GM19324 (cell line): ENCODE data around the gene RREB1.

ENCODE experiments used
- ATAC-seq: cut with Tn5 transposase; IDR thresholded peaks from one replicate; pipeline ENCODE4 v1.9.1; 2021; ENCODE audit warnings: mild to moderate bottlenecking, moderate library complexity; ENCODE audit not compliant: unreplicated experiment, low FRiP score

Gene RREB1

DNA sequence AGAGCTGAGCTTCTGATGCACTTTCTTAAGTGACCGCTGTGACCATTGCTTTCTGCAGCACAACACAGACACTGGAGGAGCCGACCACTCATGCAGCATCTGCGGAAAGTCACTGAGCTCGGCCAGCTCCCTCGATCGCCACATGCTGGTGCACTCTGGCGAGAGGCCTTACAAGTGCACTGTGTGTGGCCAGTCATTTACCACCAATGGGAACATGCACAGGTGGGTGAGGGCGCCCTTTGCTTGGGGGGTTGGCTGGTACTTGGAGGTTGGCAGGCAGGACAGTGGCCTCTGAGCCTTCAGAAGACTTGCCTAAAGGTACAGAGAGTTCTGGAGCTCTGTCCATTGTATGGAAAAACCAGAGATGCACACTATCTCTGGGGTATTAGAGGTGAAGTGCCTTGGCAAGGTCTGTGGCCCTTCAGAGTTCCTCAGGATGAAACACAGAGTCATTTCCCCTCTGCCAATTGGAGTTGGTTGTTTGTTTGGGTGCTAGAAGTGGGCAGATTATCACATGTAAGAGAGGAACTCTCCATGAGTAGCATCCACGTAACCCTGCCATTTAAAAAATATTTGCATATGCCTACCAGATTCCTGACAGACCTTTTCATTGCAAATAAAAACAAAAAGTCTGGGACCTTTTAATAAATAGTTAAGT lies 81.5 kb downstream of the RREB1 start:
- no peak for ATAC-seq

DNA sequence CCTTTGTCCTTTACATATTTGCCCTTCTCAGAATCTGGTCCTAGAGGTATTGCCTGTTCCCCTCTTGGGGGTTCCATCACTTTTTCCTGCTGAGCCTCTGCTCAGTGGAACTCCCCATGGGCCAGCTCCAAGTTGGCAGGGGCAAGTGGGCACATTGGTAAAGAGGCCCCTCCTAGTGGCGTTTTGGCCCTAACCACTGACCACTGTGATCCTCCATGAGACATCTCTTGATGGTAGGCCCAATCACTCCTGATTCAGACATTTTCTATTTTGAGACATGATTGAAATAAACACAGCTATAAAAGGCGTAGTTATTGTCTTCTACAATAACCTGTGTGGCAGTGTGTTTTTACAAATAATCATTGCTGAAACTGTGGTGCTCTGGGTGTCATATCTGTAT lies 83.0 kb downstream of the RREB1 start:
- ATAC-seq, result no peak

DNA sequence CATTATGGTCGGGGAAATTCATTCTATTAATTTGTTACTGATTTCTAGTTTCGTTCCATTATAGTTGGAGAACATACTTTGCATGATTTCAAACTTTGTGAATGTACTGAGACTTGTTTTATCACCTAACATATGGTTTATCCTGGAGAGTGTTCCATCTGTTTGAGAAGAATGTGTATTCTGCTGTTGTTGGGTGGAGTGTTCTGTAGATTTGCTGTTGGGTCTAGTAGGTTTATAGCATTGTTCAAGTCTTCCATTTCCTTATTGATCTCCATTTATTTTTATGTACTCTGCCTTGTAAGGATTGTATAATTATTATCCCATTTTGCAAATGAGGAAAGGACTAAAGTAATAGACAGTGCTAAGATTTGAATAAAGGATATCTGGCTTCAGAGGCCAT lies 85.4 kb downstream of the RREB1 start:
- ATAC-seq, result no peak

DNA sequence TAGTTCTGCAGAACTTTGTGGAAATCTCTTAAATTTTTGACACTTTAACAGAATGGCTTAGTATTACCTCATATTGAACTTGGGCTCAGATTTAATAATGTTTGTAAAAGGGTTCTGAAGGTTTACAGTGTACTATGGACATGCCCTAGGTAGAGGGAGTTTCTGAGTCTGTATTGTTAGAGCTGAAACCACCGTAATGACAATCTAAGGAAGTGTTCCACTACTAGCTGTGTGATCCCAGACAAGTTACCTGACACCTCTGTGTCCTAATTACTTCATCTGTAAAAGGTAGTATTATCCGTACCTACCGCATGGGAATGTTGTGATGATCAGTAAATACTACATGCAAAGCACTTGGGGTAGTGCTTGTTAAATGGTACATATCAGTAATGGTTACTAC lies 86.9 kb downstream of the RREB1 start:
- no peak for ATAC-seq

DNA sequence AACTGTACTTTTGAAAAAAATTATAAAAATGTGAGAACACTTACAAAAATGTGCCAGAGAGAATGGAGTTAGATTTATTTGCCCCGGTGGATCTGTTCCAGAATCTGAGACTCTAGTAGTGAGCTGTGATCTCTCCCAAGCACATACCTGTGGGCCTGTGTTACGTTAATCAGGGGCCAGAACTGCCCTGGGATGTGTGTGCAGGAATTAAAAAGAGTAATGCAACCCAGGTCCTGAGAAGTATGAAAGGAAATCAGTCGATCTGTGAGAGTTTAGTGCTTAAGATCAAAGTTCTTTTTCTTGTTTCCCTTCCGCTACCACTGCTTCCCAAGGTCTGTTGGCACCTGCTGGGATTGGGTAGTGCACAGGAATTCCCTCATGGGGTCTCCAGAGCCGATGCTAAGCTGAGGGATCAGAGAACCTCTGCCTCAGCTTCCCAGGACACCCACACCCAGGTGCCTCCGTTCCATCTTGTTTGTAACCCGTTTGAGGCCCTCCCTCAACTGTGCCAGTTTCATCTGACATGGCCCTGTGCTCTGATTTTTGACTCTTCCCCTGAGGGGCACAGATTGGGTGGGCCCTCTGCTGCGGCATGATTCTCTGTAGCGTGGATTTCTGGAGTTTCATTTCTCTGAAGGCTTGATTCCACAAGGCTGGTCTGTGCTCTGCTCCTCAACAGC lies 87.7 kb downstream of the RREB1 start:
- ATAC-seq, result no peak

DNA sequence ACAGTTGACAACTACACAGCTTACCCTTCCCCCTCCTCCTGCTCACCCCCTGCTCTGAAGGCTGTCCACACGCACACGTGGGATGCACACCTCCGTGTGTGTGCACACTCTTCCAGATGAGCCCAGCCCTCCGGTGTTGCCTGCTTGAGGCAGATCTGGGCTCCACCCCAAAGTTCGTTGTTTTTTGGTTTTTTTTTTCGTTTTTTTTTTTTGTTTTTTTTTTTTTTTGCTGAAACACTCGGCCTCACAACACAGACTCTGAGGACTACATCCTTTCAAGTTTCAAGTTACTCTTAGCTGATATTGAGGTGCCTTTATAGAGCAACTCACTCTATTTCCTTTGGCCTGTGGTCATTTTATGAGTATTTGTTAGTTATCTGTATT lies 88.2 kb downstream of the RREB1 start:
- ATAC-seq, result no peak

DNA sequence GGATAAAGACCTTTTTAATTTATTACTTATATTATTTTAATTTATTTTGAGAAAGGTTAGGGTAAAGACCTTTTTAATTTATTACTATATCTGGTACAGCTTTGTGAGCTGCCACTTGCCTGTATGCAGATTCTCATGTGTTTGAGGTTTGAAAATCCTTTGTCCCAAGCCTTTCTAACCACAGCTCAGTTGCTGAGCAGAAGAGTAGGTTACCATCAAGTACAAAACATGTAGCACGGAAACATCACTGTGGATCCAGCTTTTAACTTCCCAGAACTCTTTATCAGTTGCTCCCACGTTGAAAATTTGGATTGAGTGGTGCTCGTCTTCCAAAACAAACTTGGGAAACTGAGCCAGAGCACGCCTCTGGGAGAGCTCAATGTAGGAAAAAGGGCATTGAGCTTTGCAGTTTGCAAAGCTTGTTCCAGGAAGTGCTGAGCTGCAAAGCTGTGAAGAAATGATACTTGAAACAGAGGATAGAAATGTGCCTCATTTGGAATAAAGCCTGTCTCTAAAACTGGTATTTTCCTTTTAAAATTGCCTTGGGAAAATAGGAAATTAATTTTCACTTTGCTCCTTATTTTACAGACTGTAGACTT lies 89.0 kb downstream of the RREB1 start:
- no peak for ATAC-seq

DNA sequence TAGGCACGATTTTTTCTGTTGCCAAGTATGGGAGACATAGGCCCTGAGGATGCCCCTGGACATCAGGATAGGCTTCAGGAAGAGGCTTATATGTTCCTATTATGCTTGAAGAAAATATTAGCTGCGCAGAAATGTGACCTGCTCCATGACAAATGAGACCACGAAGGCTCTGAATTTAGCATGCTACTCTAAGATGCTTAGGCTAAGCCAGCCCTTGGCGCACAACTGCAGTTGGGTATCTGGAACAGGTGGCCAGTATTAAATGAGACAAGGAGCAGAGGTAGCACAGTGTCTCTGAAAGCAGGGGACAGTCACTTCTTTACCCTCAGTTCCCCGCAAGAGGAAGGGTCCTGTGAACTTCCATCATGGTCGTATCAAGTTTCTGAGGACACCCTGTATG lies 90.0 kb downstream of the RREB1 start:
- ATAC-seq, result no peak

DNA sequence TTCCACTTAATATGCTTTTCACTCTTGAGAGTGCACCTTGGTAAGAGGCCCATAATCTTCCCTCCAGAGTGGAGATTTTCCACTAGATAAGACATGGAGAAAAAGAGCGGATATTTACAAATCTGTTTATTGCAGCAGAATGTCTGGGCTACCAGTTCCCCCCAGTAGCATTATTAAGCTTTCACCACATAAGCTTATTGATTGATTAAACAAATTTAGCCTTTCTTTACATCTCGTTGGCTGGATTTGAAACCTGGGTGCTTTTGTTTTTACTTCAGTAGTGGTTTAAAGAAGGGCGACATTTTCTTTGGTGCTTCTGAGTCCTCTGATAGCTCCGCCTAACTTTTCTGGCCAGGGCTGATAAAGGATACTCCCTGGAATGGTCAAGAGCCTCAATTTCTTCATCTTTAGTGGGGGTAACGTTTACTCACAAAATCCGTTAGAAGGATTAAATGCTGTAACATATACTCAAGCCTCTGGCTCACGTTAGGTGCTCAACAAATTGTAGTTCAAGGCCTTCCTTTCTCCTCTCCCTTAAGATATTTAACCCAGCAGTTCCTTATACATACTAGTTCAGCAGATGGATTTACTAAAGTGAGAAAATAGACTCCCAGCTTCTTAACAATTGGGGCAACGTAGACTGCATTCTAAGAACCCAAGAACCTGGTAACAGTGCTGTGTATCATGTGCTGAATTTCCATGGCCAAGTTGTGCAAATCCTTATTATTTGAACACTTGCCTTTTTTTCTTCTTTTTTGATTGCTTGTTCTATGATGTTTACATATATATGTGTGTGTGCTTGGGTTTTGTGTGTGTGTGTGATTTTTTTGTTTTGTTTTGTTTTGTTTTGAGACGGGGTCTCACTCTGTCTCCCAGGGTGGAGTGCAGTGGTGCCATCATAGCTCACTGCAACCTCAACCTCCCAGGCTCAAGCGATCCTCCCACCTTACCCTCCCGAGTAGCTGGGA lies 91.4 kb downstream of the RREB1 start:
- ATAC-seq, result no peak

DNA sequence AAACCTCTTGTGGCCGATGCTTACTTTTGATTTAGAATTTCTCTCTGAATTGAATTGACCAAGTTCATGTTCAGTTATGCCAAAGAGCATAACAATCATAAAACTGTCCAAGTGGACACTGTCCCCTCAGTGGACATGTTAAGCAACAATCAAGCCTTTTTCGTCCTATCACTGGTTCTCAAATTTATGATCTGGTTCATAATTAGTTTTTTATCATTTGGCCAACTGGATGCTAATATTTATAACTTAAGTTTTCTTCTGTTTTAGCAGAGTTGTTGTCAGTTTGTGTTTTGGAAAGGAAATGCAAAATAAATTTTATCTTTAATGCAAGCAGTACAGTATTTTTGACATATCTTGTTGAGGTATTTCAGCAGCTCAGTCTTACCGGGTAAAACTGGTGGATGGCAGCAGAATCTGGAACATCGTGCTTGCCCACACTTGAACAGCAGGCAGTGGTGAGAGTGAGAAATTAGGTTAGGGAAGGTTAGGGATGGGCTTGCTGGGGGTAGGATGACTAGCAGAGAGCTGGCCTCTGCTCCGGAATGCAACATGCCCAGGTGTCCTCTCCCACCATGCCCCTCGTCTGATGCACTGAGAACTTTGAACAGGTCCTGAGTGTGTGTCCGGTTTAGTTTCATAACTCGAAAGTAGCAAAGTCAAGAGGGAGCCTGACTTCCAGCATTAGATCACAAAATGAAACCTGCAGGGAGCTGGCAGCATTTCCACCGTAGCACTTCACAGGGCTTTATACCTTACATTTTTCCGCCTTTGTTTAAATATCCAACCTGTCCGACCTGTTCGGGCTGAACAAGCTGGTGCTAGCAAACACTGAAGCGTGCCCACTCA lies 93.1 kb downstream of the RREB1 start:
- ATAC-seq, result no peak

DNA sequence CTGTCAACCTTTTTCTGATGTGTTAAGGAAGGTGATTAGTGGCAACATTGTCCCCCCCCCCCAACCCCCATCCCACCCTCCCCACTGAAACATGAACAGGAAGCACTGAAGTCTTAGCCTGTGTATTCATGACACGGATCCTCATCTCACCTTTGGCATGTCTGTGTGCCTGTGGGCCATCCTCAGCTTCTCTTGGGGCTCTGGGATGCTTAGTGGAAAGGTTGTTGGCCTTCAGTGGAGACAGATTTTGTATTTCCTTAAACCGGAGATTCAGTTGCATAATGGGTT lies 93.6 kb downstream of the RREB1 start:
- ATAC-seq, result no peak

DNA sequence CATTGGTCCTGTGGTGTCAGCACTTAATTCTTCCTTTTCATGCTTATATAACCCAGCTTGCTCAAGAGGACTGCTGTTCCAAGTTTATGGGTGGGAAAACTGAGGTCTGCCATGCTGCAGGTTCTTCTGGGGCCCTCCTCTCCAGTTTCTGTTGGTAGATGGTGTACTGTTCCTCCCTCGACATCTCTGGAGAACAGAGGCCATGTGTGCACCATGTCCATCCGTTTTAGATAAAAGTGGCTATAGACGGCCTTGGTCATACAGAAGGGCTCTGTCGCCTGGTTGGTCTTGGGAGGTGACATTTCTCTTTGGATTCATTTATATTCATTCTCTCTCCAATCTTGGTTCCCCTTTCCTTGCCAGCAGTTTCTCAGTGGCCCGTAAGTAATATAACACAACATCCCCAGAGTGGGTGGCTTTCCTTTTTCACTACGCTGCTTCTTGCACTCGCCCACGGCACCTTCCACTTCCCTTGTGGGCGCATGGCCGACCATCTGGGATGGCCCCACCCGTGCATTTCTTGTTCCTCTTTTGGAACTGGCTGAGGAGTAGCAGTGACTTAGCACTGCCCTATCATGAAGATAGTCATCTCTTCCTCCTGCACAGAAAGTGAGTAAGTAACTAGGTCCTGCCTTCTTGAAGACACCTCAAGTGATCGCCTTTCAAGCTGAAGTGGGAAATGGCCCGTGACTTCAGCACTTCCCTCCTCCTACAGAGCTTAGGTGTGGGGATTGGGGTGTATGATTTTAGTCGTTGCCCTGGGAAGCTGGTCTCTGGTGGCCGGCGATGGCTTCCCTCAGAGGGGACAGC lies 94.2 kb downstream of the RREB1 start:
- ATAC-seq, result peak; percentile 86

DNA sequence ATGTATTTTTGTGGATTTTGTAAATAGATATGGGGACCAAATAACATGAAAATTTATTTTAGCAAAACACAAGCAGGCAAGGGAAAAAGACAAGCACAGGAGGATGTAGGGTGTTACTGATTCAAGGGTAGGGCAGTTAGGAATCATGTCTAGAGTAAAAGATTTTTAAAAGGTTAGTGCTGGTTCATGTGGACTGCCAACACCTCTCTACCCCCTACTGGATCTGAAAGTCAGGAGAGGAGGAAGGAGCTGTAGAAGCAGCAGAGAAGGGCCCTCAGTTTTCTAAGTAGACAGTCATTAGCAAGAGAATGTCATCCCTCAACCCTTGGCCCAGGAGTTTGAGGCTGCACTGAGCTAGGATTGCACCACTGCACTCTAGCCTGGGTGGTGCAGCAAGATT lies 95.2 kb downstream of the RREB1 start:
- no peak for ATAC-seq

DNA sequence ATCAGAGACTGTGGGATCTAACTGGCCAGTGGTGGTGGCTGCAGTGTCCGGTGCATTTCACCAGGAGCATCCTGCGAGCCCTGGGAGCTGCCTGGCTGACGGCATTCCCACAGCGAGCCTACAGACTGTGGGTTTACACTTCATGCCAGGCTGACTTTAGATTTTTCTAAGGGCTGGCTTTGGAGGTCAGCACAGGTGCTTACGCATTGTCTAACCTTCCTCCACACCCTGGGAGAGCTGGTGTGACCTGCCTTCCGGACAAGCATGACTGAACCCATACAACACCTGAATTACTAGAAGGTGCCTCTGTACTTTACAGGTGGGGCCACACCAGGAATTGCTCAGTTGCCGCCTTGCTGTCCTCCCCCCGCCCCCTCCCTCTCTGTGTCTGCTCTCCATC lies 96.2 kb downstream of the RREB1 start:
- ATAC-seq, result no peak

DNA sequence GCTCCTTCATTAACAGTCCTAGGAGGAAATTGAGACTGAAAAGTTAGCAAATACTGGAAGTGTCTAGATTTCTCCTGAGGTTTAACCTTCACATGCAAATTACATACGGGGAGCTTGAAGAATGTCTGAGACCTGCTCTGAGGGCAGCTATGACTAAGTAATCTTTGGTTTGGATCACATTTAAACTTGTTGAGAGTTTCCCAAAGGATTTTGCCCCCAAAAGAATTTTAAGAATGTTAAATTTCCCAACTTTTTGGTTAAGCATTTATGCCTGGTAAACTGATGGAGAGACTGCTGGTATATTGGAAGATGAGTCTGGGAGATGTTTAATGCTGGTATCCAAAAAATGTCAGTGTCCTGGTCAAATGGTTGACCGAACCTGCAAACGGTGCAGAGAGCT lies 97.0 kb downstream of the RREB1 start:
- no peak for ATAC-seq

DNA sequence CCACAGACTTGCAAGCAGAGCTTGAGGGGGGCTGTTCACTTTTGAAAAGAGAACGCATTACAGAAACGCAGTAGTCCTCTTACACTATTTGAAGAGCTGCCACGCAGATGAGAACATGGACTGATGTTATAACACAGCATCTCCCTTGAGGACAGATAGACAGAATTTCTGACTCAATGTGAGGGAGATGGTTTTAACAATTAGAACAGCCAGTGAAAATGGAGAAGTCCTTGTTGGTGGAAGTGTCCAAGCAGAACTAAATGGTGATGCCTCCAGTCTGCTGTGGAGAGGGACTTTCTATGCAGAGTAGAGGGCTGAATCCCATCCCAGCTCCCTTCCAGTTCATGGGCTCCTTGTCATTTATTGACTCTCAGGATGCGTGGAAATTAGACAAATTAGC lies 100.0 kb downstream of the RREB1 start:
- no peak for ATAC-seq

DNA sequence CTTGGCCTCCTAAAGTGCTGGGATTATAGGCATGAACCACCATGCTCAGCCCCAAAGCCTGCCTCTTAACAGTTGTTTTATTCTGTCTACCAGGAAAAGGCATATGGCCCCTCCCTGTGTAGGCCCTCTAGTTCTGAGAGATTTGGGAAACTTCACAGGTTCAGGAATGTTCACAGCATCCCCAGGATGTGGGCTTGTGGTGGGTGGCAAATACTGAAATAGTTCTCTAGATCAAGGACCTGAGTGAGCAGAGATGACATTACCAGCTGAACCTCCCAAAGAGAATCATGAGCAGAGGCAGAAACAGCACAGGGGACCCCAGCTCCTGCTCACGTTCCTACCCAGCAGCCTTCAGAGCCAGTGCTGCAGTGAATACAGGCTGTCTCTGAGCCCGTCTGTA lies 105.7 kb downstream of the RREB1 start:
- no peak for ATAC-seq

DNA sequence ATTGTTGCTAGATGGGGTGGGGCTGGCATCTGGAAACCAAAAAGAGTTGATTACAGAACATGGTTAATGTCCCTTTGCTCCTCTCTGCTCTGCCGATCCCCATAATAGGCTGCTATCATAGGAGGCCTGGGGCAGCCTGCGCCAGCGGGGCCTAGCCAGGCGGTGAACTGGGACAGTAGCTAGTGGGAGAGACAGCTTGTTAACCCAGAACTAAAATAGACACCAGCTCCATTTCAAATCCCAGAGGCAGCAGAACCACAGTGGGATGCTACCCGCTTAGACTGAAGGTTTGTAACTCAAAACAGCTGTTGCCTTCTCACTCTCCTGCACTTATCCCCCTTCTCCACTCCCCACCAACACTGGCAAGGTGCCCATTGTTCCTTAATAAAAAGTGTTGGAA lies 106.7 kb downstream of the RREB1 start:
- ATAC-seq, result no peak

DNA sequence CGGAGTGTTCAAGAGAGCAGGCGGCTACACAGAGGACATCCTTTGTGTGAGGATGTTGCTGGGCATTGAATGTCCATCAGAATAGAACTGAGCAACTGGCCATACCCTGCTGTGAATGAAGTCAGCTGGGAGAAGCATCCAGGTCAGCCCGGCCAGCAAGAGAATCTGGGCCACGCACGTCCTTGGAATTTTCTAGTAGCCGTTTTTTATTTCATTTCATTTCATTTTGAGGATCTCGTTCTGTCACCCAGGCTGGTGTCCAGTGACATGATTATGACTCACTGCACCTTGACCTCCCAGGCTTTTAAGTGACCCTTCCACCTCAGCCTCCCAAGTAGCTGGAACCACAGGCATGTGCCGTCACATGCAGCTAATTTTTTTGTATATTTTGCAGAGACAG lies 107.4 kb downstream of the RREB1 start:
- ATAC-seq, result no peak

DNA sequence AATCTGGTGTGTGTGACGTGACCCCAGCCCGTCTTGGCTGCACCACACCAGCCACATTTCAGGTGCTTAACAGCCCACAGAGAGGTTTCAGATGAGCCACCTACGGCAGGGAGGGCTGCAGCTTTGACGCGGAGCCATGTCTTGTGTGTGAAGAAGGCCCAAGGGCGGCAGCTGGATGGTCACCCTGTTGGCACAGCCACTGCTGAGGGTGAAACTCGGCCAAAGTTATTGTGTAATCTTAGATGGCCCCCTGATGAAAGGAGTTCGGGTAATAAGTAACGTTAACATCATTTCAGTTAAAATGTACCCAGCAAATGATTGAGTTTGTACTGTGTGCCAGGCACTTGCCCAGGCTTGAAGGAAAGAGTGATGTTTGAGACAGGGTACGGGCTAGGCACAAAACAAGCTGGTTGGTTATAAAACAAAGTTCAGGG lies 108.1 kb downstream of the RREB1 start:
- no peak for ATAC-seq
